Right renal cortex interstitium (tissue), 3 donors: ENCODE data around the gene FAM131A. TPM values are rescaled to one million over a fixed set of nuclear protein-coding genes. Genes with fewer than 3 reads are reported as not detected.

ENCODE experiments used
- DNase-seq, 3 donors: peaks; one replicate each; pipeline ENCODE4 v3.0.0-alpha.2; 2013; ENCODE audit warnings: low read depth in 3 of 3, low spot score in 2 of 3
- polyA plus RNA-seq, 3 donors: library from polyadenylated mRNA; unstranded; fragments of 120-200 nt; gene quantifications; one replicate each; pipeline ENCODE4 v1.2.1, GENCODE V29; 2013; ENCODE audit not compliant: insufficient read length in 3 of 3

The FAM131A gene
- polyA plus RNA-seq, 3 donors, result 7.7 to 9.8 (median 8.7) TPM

- DNase-seq, result no peak
Measured at GRCh38 chr3:184373422-184373821, 36.0 kb downstream of the FAM131A start.

DNA sequence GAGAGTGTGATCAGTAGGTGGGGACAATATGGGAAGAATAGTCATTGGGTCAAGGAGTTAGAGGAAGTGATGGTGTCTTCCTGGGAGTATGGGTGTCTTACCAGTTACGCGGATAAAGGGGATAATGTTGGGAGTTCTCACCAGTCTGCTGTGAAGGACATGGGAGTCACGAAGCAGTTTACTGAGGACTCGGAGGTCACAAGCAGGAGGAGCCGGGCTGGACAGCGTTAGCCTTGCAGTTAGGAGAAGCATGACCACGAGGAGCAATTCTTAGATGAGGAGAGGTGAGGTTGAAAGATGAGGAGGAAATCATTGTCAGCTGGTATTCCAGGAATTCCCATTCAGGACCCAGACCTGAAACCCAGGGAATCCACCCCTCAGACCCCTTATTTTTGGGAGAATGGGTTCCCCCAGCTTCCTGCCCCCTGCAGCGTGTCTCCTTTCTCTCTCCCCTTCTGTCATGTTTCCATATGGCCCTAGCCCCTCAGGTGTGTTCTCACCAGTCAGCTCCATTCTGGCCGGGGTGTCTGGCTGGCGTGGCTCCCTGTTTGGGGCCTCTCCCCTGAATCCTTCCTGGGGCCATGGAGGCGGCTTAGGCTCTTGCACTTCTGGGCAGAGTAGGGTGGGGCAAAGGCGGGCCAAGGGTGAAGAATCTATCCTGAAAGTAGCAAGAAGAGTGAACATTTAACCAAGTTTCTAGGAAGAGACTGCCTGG is 38.5 kb downstream of the FAM131A start:
- no peak for DNase-seq

DNA sequence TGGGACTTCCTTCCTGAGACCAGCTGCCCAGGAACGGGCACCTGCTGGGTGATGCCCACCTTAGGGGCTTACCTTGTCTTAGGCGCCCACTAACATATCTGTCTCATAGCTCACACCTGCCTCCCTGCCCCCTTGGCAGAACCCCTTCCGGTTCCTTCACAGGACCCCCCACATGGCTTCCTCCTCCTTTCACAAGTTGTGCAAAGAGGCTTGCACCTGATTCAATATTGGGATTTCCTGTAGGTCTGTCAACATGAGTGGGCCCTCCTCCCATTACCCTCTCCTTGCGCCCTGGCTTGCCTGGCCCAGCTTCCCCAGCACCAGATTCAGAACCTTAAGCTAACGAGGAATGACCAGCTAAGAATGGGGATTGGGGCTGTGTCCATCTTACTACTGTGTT is 40.0 kb downstream of the FAM131A start:
- DNase-seq, result no peak

DNA sequence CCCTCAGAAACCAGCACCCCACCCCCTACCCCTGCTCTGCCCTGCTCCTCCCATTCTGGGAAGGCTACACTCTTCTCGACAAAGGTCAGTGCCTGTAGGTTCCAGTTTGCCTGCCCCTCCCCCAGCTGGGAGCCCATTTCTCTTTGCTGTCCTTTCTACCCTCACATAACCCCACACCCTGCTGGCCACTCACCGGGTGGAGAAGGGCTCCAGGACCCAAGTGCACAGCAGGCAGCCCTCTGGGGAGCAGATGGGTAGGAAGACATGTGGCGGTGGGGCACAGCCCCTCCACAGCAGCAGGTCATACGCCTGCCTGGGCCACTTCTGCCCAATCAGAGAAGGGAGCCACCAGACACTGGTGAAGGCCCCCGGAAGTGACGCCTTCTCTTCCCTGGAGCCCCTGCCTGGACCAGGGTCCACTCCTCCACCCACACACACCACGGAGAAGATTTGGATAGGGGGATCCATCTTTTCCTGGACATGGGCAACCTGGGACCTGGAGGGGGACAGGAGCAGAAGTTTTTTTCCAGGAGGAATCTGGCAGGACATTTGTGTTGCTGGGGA is 40.6 kb downstream of the FAM131A start, which contains the start of gene THPO:
Gene THPO (minus strand): TSS at position 326 of the 564 bp plus-strand sequence. CDS start 1,948 bp downstream, outside the sequence.
- DNase-seq, result no peak

DNA sequence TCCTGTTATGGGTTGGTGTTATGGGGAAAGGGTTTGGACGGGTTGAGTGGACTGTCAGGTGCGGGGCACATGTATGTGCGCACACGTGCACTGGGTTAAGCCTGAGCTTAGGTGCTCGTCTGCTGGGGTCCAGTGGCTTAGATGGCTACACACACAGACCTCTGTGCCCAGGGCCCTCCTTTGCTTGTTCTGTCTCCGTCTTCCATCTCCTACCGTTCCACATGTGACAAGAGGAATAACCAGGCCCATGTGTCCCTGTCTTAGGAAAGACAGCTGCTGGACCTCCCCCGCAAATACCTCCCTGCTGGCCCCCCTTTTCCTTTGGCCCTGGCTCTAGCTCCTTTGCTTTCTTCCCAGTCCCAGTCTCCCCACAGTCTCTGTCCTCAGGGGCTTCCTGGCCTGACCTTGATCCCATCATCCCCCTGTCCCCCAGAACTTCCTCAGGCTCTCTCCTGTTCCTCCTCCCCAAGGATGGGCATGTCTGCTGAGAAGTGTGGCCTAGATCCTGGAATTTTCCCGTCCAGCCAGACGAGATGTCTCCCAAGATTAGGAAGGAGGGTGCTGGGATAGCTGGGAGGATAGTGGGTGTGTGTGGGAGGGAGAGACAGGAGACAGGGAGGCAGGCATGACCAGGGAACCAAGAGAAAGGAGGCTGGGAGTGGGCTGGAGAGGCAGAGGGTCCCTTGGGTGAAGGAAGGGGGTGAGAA is 41.4 kb downstream of the FAM131A start:
- no peak for DNase-seq

- DNase-seq, result no peak
Measured at GRCh38 chr3:184379358-184380184, 42.2 kb downstream of the FAM131A start, which contains the start of gene CHRD. TSS of gene CHRD (plus strand) at chr3:184380054. CDS start at chr3:184380319, 265 bp downstream.

DNA sequence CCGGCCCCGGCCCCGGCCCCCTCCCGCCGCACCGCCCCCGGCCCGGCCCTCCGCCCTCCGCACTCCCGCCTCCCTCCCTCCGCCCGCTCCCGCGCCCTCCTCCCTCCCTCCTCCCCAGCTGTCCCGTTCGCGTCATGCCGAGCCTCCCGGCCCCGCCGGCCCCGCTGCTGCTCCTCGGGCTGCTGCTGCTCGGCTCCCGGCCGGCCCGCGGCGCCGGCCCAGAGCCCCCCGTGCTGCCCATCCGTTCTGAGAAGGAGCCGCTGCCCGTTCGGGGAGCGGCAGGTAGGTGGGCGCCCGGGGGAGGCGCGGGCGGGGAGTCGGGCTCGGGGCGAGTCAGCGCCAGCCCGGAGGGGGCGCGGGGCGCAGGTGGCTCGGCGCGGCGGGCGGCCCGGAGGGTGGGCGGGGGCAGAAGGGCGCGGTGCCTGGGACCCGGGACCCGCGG is 42.8 kb downstream of the FAM131A start:
- DNase-seq, result no peak

- DNase-seq, result no peak
Measured at GRCh38 chr3:184380627-184381260, 43.3 kb downstream of the FAM131A start.

DNA sequence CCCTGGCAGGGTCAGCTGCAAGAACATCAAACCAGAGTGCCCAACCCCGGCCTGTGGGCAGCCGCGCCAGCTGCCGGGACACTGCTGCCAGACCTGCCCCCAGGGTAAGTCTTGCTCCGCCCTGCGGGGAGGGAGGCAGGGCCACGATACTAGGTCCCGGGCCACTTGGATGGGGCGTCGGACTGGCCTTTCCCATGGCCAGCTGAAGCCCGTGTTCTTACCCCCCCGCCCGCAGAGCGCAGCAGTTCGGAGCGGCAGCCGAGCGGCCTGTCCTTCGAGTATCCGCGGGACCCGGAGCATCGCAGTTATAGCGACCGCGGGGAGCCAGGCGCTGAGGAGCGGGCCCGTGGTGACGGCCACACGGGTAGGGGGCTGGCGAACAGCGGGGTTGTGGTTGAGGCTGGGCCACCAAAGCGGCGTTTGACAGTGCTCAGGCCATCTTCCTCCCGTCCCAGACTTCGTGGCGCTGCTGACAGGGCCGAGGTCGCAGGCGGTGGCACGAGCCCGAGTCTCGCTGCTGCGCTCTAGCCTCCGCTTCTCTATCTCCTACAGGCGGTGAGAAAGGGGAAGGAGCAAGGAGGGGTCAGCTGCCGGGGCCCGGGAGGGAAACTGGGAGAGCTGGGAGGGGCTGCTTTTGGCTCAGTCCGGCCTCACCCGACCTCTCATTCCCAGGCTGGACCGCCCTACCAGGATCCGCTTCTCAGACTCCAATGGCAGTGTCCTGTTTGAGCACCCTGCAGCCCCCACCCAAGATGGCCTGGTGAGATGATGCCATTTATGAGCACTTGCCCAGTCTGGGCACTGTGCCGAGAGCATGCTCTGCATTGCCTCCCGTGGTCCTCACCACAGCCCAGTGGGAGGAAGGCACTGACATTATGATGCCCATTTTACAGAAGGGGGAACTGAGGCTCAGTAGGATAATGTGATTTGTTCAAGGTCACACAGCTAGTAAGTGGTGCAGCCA is 44.1 kb downstream of the FAM131A start:
- no peak for DNase-seq

DNA sequence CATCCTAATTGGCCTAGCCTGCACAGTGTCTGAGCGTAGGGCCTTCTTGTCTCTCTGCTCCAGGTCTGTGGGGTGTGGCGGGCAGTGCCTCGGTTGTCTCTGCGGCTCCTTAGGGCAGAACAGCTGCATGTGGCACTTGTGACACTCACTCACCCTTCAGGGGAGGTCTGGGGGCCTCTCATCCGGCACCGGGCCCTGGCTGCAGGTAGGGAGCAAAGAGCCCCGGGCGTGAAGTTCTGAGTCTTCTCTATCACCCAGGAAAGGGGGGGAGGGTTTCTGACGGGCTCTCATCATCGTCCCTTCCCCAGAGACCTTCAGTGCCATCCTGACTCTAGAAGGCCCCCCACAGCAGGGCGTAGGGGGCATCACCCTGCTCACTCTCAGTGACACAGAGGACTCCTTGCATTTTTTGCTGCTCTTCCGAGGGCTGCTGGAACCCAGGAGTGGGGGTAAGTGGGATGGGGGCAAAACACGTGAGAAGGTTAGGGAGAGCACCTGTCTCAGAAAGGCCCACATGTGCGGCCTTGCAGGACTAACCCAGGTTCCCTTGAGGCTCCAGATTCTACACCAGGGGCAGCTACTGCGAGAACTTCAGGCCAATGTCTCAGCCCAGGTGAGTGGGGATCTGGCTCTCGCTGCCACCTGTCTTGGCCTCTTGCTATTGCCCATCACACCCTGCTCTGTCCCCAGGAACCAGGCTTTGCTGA is 45.1 kb downstream of the FAM131A start:
- no peak for DNase-seq

- DNase-seq, result no peak
Measured at GRCh38 chr3:184383033-184383740, 45.8 kb downstream of the FAM131A start.

- DNase-seq, result no peak
Measured at GRCh38 chr3:184384342-184384741, 46.9 kb downstream of the FAM131A start.

DNA sequence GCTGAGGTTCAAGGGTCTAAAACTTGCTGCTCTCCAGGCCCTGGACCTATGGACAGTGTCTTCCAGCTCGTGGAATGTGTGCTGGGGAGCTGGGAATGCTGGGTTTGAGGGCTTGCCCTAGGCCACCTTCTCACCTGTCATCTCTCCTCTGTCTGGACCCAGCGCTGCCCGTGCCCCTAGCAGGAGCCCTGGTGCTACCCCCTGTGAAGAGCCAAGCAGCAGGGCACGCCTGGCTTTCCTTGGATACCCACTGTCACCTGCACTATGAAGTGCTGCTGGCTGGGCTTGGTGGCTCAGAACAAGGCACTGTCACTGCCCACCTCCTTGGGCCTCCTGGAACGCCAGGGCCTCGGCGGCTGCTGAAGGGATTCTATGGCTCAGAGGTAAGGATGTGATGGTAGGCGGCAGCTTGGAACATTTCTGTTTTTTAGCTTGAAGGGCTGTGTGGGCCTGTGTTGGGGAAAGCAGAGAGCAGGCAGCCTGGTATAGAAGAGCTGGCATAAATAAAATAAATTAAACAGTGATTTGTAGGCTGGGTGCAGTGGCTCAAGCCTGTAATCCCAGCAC is 47.5 kb downstream of the FAM131A start:
- no peak for DNase-seq

- no peak for DNase-seq
Measured at GRCh38 chr3:184386047-184386806, 48.8 kb downstream of the FAM131A start.

DNA sequence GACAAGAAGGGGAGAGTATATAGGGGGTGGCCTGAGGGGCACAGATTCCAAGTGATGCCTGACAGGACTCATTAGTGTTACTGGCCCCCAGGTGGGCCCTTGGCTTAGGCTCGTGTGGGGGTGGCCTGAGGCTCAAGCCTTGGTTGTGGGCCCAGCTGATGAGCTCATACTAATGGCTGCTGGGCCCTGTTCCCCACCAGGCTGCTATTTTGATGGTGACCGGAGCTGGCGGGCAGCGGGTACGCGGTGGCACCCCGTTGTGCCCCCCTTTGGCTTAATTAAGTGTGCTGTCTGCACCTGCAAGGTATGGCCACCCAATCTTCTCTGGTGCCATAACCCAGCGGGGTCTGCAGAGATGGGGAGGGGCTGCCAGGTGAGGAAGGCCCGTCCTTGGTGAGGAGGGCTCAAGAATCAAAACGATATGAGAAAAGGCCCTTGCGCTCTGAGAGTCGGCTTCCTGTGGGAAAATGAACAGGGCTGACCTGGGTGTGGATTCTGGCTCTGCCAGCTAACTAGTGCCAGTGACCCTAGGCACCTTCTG is 49.8 kb downstream of the FAM131A start:
- DNase-seq, result no peak

GRCh38 chr3:184388164-184388935 is 51.0 kb downstream of the FAM131A start:
- no peak for DNase-seq
